HEK293T (cell line): ENCODE measurements around the gene NFASC.

Experiments
- ARNT ChIP-seq: fragments of 450-650 bp; IDR thresholded peaks from 2 replicates; pipeline ENCODE4 v1.6.1; 2017; ENCODE audit warnings: mild to moderate bottlenecking
- BHLHE40 ChIP-seq: fragments of 450-650 bp; IDR thresholded peaks from 2 replicates; pipeline ENCODE4 v1.6.1; 2016; ENCODE audit warnings: mild to moderate bottlenecking, moderate library complexity, borderline replicate concordance
- CTBP1 ChIP-seq: fragments of 450-650 bp; IDR thresholded peaks from 2 replicates; pipeline ENCODE4 v1.6.1; 2016; ENCODE audit warnings: borderline replicate concordance
- HDGF ChIP-seq: fragments of 450-650 bp; IDR thresholded peaks from 2 replicates; pipeline ENCODE4 v1.6.1; 2017; ENCODE audit warnings: antibody characterized with exemption, borderline replicate concordance
- LEF1 ChIP-seq: fragments of 450-650 bp; IDR thresholded peaks from 2 replicates; pipeline ENCODE4 v1.6.1; 2017; ENCODE audit warnings: mild to moderate bottlenecking, borderline replicate concordance
- SP1 ChIP-seq: fragments of 450-650 bp; IDR thresholded peaks from 2 replicates; pipeline ENCODE4 v1.6.1; 2017
- TARDBP ChIP-seq: fragments of 450-650 bp; IDR thresholded peaks from 2 replicates; pipeline ENCODE4 v1.6.1; 2016
- ZNF384 ChIP-seq: fragments of 450-650 bp; IDR thresholded peaks from 2 replicates; pipeline ENCODE4 v1.6.1; 2016

- TF ChIP-seq SP1 (no peak), CTBP1 (no peak), BHLHE40 (no peak), TARDBP (no peak), ARNT (no peak), LEF1 (no peak), HDGF (no peak), ZNF384 (no peak)
Observed at GRCh38 chr1:204928671-204929486, 58.2 kb downstream of the NFASC start.
